ENCODE results near the gene CCDC149.

DNA sequence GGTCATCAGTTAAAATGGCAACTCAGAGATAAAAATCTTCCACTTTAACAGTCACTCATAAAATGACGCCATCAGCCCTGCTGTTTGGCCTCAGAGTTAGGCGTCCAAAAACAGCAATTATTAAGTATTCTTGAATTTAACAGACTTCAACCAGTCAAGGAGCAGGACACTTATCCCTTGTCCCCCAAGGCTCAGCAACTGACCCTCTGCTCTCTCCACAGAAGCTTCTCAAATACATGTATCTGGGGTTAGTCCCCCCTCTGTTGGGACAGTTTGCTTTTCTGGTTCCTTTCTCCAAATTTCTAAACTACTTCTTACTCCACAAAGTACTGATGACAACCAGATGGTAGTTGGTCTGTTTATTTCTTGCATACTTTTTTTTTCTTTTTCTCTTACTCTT lies 63.1 kb downstream of the CCDC149 start:
- TF ChIP-seq TAF1 (IDR thresholded peaks at IDR 0.05; ENCODE audit: low read depth, low read length): no peak
- no peak for TF ChIP-seq POLR2A (IDR thresholded peaks at IDR 0.05; ENCODE audit: low read depth, low read length)
- no peak for TF ChIP-seq POLR2AphosphoS5 (IDR thresholded peaks at IDR 0.05; ENCODE audit: low read depth, low read length)
- TF ChIP-seq SPI1 (IDR thresholded peaks at IDR 0.05; ENCODE audit: low read depth, low read length): no peak
- no peak for TF ChIP-seq PAX5 (IDR thresholded peaks at IDR 0.05; ENCODE audit: insufficient read depth, low read length, severe bottlenecking)
- no peak for TF ChIP-seq POU2F2 (IDR thresholded peaks at IDR 0.05; ENCODE audit: low read depth, low read length)

Measured in GM12891 (cell line).